LNCAP (cell line): ENCODE results near the gene ALG14.

Experiments
- CTCF ChIP-seq: fragments of 450-650 bp; IDR thresholded peaks from 2 replicates; pipeline ENCODE4 v1.5.1; 2017; ENCODE audit warnings: mild to moderate bottlenecking

ALG14 gene

GRCh38 chr1:95115708-95116137 lies 43.0 kb upstream of the ALG14 start:
- no peak for TF ChIP-seq CTCF

GRCh38 chr1:95113684-95114083 lies 40.9 kb upstream of the ALG14 start:
- no peak for TF ChIP-seq CTCF

- no peak for TF ChIP-seq CTCF
Measured at GRCh38 chr1:95111014-95111413, 38.3 kb upstream of the ALG14 start.

GRCh38 chr1:95108792-95109191 lies 36.0 kb upstream of the ALG14 start:
- TF ChIP-seq CTCF: no peak

GRCh38 chr1:95098196-95098595 lies 25.4 kb upstream of the ALG14 start:
- TF ChIP-seq CTCF: no peak

GRCh38 chr1:95097426-95097825 lies 24.7 kb upstream of the ALG14 start:
- TF ChIP-seq CTCF: no peak

GRCh38 chr1:95096218-95096841 lies 23.6 kb upstream of the ALG14 start:
- TF ChIP-seq CTCF: no peak

GRCh38 chr1:95095833-95096217 lies 23.1 kb upstream of the ALG14 start:
- TF ChIP-seq CTCF: no peak
